H9 (cell line): ENCODE measurements around the gene PXDC1. TPM values are rescaled to one million over a fixed set of nuclear protein-coding genes. Genes with fewer than 3 reads are reported as not detected.

Source experiments
- DNase-seq: peaks from one replicate; pipeline ENCODE4 v3.0.0-alpha.2; 2017
- H2AFZ ChIP-seq: one replicate; pipeline ENCODE4 v1.6.1; 2013; ENCODE audit warnings: mild to moderate bottlenecking, low read length, control low read depth, moderate library complexity
- H2AK5ac ChIP-seq: 2 replicates; pipeline ENCODE4 v1.6.1; 2013; ENCODE audit warnings: low read length, control low read depth, mixed read lengths; ENCODE audit not compliant: insufficient read length
- H2BK120ac ChIP-seq: one replicate; pipeline ENCODE4 v1.6.1; 2013; ENCODE audit warnings: low read depth, mild to moderate bottlenecking, low read length, control low read depth, inconsistent platforms; ENCODE audit not compliant: poor library complexity, severe bottlenecking
- H2BK12ac ChIP-seq: 2 replicates; pipeline ENCODE4 v1.6.1; 2013; ENCODE audit warnings: low read length, control low read depth, mixed read lengths, low read depth; ENCODE audit not compliant: insufficient read length
- H2BK15ac ChIP-seq: 2 replicates; pipeline ENCODE4 v1.6.1; 2013; ENCODE audit warnings: low read depth, low read length, control low read depth
- H2BK20ac ChIP-seq: one replicate; pipeline ENCODE4 v1.6.1; 2013; ENCODE audit warnings: low read depth, mild to moderate bottlenecking, low read length, control low read depth, inconsistent platforms; ENCODE audit not compliant: poor library complexity, severe bottlenecking
- H2BK5ac ChIP-seq: 2 replicates; pipeline ENCODE4 v1.6.1; 2013; ENCODE audit warnings: low read length, control low read depth, mixed read lengths; ENCODE audit not compliant: insufficient read length
- H3K14ac ChIP-seq: 2 replicates; pipeline ENCODE4 v1.6.1; 2013; ENCODE audit warnings: low read length, control low read depth; ENCODE audit not compliant: insufficient read depth
- H3K18ac ChIP-seq: 2 replicates; pipeline ENCODE4 v1.6.1; 2013; ENCODE audit warnings: low read depth, mild to moderate bottlenecking, mixed read lengths, low read length, control low read depth; ENCODE audit not compliant: insufficient read length
- H3K23ac ChIP-seq: 2 replicates; pipeline ENCODE4 v1.6.1; 2013; ENCODE audit warnings: low read length, control low read depth, mixed read lengths, low read depth; ENCODE audit not compliant: insufficient read length
- H3K23me2 ChIP-seq: 2 replicates; pipeline ENCODE4 v1.6.1; 2013; ENCODE audit warnings: low read depth, mild to moderate bottlenecking, mixed read lengths, low read length, control low read depth; ENCODE audit not compliant: insufficient read length, poor library complexity, severe bottlenecking
- H3K27ac ChIP-seq: 2 replicates; pipeline ENCODE4 v1.5.1; 2013; ENCODE audit warnings: low read length, control low read depth, mixed read lengths, low read depth; ENCODE audit not compliant: insufficient read length
- H3K27me3 ChIP-seq: 2 replicates; pipeline ENCODE4 v1.6.1; 2013; ENCODE audit warnings: low read length, control low read depth, inconsistent platforms; ENCODE audit not compliant: insufficient read depth
- H3K4ac ChIP-seq: 2 replicates; pipeline ENCODE4 v1.6.1; 2013; ENCODE audit warnings: low read depth, mild to moderate bottlenecking, control low read depth, inconsistent platforms, low read length, moderate library complexity
- H3K4me1 ChIP-seq: 2 replicates; pipeline ENCODE4 v1.6.1; 2013; ENCODE audit warnings: low read length, control low read depth, inconsistent platforms; ENCODE audit not compliant: insufficient read depth
- H3K4me2 ChIP-seq: 2 replicates; pipeline ENCODE4 v1.6.1; 2013; ENCODE audit warnings: low read length, control low read depth, mixed read lengths; ENCODE audit not compliant: insufficient read length, insufficient read depth
- H3K56ac ChIP-seq: 2 replicates; pipeline ENCODE4 v1.6.1; 2013; ENCODE audit warnings: low read depth, mild to moderate bottlenecking, mixed read lengths, low read length, control low read depth; ENCODE audit not compliant: insufficient read length
- H3K79me1 ChIP-seq: 2 replicates; pipeline ENCODE4 v1.6.1; 2013; ENCODE audit warnings: low read depth, mild to moderate bottlenecking, moderate library complexity, low read length, control low read depth, inconsistent platforms; ENCODE audit not compliant: insufficient read depth, poor library complexity, severe bottlenecking
- H3K79me2 ChIP-seq: 2 replicates; pipeline ENCODE4 v1.6.1; 2013; ENCODE audit warnings: low read length, control low read depth, inconsistent platforms; ENCODE audit not compliant: insufficient read depth
- H3K9ac ChIP-seq: 2 replicates; pipeline ENCODE4 v1.6.1; 2013; ENCODE audit warnings: low read length, control low read depth, mixed read lengths; ENCODE audit not compliant: insufficient read length; ENCODE audit errors: extremely low read depth
- H3K9me3 ChIP-seq: one replicate; pipeline ENCODE4 v1.6.1; 2013; ENCODE audit warnings: low read depth, low read length, inconsistent platforms; ENCODE audit not compliant: control insufficient read depth
- H3T11ph ChIP-seq: one replicate; pipeline ENCODE4 v1.6.1; 2013; ENCODE audit warnings: mild to moderate bottlenecking, low read length, control low read depth, inconsistent platforms
- H4K20me1 ChIP-seq: one replicate; pipeline ENCODE4 v1.6.1; 2013; ENCODE audit not compliant: control insufficient read depth, insufficient read length, insufficient read depth
- H4K5ac ChIP-seq: 2 replicates; pipeline ENCODE4 v1.6.1; 2013; ENCODE audit warnings: low read depth, mild to moderate bottlenecking, mixed read lengths, low read length, control low read depth; ENCODE audit not compliant: insufficient read length
- H4K8ac ChIP-seq: replicated peaks from 2 replicates; pipeline ENCODE4 v1.6.1; 2013; ENCODE audit warnings: low read length, control low read depth, mixed read lengths, low read depth; ENCODE audit not compliant: insufficient read length
- H4K91ac ChIP-seq: 2 replicates; pipeline ENCODE4 v1.6.1; 2013; ENCODE audit warnings: low read depth, mild to moderate bottlenecking, moderate library complexity, mixed read lengths, low read length, control low read depth; ENCODE audit not compliant: insufficient read length
- H3K27ac Mint-ChIP-seq, 3 experiments: 2 replicates in 2 of 3; 3 replicates in 1 of 3; pipeline ENCODE4 v1.8.0; 2020 to 2021; ENCODE audit warnings: mixed read lengths in 3 of 3, mild to moderate bottlenecking in 1 of 3, moderate library complexity in 1 of 3
- H3K27me3 Mint-ChIP-seq: 2 replicates; pipeline ENCODE4 v1.8.0; 2021; ENCODE audit warnings: low read depth, mild to moderate bottlenecking, moderate library complexity, mixed read lengths
- H3K36me3 Mint-ChIP-seq, 3 experiments: 2 replicates in 2 of 3; 3 replicates in 1 of 3; pipeline ENCODE4 v1.8.0; 2020 to 2021; ENCODE audit warnings: low read depth in 3 of 3, mixed read lengths in 3 of 3; ENCODE audit not compliant: insufficient read depth in 1 of 3
- H3K4me1 Mint-ChIP-seq, 2 experiments: 2 replicates each; pipeline ENCODE4 v1.8.0; 2020; ENCODE audit warnings: mixed read lengths in 2 of 2
- H3K4me3 Mint-ChIP-seq, 2 experiments: 2 replicates in 1 of 2; 3 replicates in 1 of 2; pipeline ENCODE4 v1.8.0; 2020 to 2021; ENCODE audit warnings: mild to moderate bottlenecking in 2 of 2, mixed read lengths in 2 of 2, moderate library complexity in 1 of 2
- H3K9me3 Mint-ChIP-seq, 2 experiments: 2 replicates in 1 of 2; 3 replicates in 1 of 2; pipeline ENCODE4 v1.8.0; 2020; ENCODE audit warnings: mild to moderate bottlenecking in 2 of 2, mixed read lengths in 2 of 2, moderate library complexity in 1 of 2
- WGBS: extraction: QIAGEN DNeasy Blood & Tissue Kit; methylation state at CpG from one replicate; pipeline ENCODE4 v1.1.7; 2013; ENCODE audit warnings: missing lambda C conversion rate, low lambda C conversion rate, mixed read lengths; ENCODE audit not compliant: insufficient read length; ENCODE audit errors: extremely low coverage; 5-methylcytosine and 5-hydroxymethylcytosine counted together
- total RNA-seq: library from RNA; stranded (reverse); gene quantifications from 2 replicates; pipeline ENCODE4 v1.2.1, GENCODE V29; 2021
- TF ChIP-seq, protein P1 (sequence below): fragments of 200-600 bp; sonication (generic); conservative IDR thresholded peaks from 3 replicates; pipeline ENCODE4 v1.8.0; 2021; ENCODE audit warnings: antibody characterized with exemption, mild to moderate bottlenecking

PXDC1 gene
- total RNA-seq, 1 experiment from 2014 or later: 3.1 TPM

GRCh38 chr6:3697609-3698008, 53.9 kb downstream of the PXDC1 start:
- H3K23ac ChIP-seq: no peak overlapping the region
- peaks cover 6% of the 10 kb centered on the region for H3K27me3 Mint-ChIP-seq
- H3K4me3 Mint-ChIP-seq: no peak overlapping the region
- H3K4me1 Mint-ChIP-seq: peaks cover 0 to 8% of the 10 kb centered on the region in 2 experiments; a peak in 1 of 4 replicates
- H2BK20ac ChIP-seq: no peak overlapping the region
- no peak overlapping the region for H2BK15ac ChIP-seq
- H3K4ac ChIP-seq: no peak overlapping the region
- H3K14ac ChIP-seq: no peak overlapping the region
- no peak overlapping the region for H3T11ph ChIP-seq
- H2BK5ac ChIP-seq: no peak overlapping the region
- no peak overlapping the region for H3K9ac ChIP-seq
- no peaks in the 10 kb centered on the region for H3K9me3 ChIP-seq
- peaks cover 5 to 20% (median 7%) of the 10 kb centered on the region in 3 experiments; a peak in 5 of 7 replicates for H3K36me3 Mint-ChIP-seq
- H3K27me3 ChIP-seq: no peaks in the 10 kb centered on the region
- H4K5ac ChIP-seq: no peak overlapping the region
- no peaks in the 10 kb centered on the region for H3K23me2 ChIP-seq
- H3K18ac ChIP-seq: no peak overlapping the region
- no peak for DNase-seq
- H3K79me2 ChIP-seq: no peaks in the 10 kb centered on the region
- no peak overlapping the region for H2BK120ac ChIP-seq
- H2AK5ac ChIP-seq: no peak overlapping the region
- no peak overlapping the region for H4K8ac ChIP-seq
- H3K56ac ChIP-seq: no peak overlapping the region
- WGBS: no CpG with 5 or more reads among the region's 1 CpG
- TF ChIP-seq, protein P1, sequence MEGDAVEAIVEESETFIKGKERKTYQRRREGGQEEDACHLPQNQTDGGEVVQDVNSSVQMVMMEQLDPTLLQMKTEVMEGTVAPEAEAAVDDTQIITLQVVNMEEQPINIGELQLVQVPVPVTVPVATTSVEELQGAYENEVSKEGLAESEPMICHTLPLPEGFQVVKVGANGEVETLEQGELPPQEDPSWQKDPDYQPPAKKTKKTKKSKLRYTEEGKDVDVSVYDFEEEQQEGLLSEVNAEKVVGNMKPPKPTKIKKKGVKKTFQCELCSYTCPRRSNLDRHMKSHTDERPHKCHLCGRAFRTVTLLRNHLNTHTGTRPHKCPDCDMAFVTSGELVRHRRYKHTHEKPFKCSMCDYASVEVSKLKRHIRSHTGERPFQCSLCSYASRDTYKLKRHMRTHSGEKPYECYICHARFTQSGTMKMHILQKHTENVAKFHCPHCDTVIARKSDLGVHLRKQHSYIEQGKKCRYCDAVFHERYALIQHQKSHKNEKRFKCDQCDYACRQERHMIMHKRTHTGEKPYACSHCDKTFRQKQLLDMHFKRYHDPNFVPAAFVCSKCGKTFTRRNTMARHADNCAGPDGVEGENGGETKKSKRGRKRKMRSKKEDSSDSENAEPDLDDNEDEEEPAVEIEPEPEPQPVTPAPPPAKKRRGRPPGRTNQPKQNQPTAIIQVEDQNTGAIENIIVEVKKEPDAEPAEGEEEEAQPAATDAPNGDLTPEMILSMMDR: no peak
- no peaks in the 10 kb centered on the region for H3K4me1 ChIP-seq
- no peak overlapping the region for H3K4me2 ChIP-seq
- no peak overlapping the region for H3K27ac Mint-ChIP-seq
- no peak overlapping the region for H3K27ac ChIP-seq
- H3K79me1 ChIP-seq: no peaks in the 10 kb centered on the region
- no peak overlapping the region for H4K91ac ChIP-seq
- H2BK12ac ChIP-seq: no peak overlapping the region
- H3K9me3 Mint-ChIP-seq: peaks cover 18 to 19% of the 10 kb centered on the region in 2 experiments
- H2AFZ ChIP-seq: no peak overlapping the region
- H4K20me1 ChIP-seq: no peaks in the 10 kb centered on the region
